B cell (primary cell): ENCODE data around the gene AP1S3. TPM values are rescaled to one million over a fixed set of nuclear protein-coding genes. Genes with fewer than 3 reads are reported as not detected.

Experiments used
- ATAC-seq: fragments of 200-7000 bp; cut with Tn5 transposase; one replicate; pipeline ENCODE4 v1.10.0; 2021; ENCODE audit warnings: low read depth, mild to moderate bottlenecking, moderate number of reproducible peaks, moderate library complexity
- CTCF ChIA-PET: fragments of 350-600 bp; sonication (Branson Sonifier 250); formaldehyde crosslinking; loops from one replicate; lab custom pipeline; 2021; ENCODE audit warnings: antibody characterized with exemption, inconsistent platforms; lab: Charles Lee
- POLR2A ChIA-PET: fragments of 350-600 bp; sonication (Branson Sonifier 250); formaldehyde crosslinking; loops from one replicate; lab custom pipeline; 2021; ENCODE audit warnings: antibody characterized with exemption; lab: Charles Lee
- DNase-seq: peaks from one replicate; pipeline ENCODE4 v3.0.0; 2013
- H2AFZ ChIP-seq: 2 replicates; pipeline ENCODE4 v1.6.1; 2012; ENCODE audit warnings: mild to moderate bottlenecking, low read depth, low read length; ENCODE audit not compliant: insufficient read depth, poor library complexity, severe bottlenecking
- H3K27ac ChIP-seq, 2 donors: 1 replicate in 1 of 2; 2 replicates in 1 of 2; pipeline ENCODE4 v1.5.1; 2012 to 2013; ENCODE audit warnings: low read length in 2 of 2, mild to moderate bottlenecking in 2 of 2, moderate library complexity in 1 of 2
- H3K27me3 ChIP-seq, 4 experiments: fragments of 200-600 bp in 1 of 4; sonication (generic) in 1 of 4; replicated peaks in 1 of 4; 1 replicate in 2 of 4; 2 replicates in 2 of 4; pipeline versions ENCODE4 v1.6.1 to v1.7.0; 2013 to 2016; ENCODE audit warnings: low read length in 3 of 4, mild to moderate bottlenecking in 2 of 4, mixed read lengths in 1 of 4, moderate library complexity in 1 of 4; ENCODE audit not compliant: insufficient read depth in 4 of 4, control insufficient read depth in 3 of 4; ENCODE audit errors: control extremely low read depth in 1 of 4
- H3K36me3 ChIP-seq, 2 experiments: replicated peaks in 1 of 2; 1 replicate in 1 of 2; 2 replicates in 1 of 2; pipeline versions ENCODE4 v1.6.1 to v1.7.1; 2013; ENCODE audit warnings: low read length in 1 of 2; ENCODE audit not compliant: insufficient read depth in 2 of 2, control insufficient read depth in 1 of 2; ENCODE audit errors: control extremely low read depth in 1 of 2, extremely low read depth in 1 of 2
- H3K4me1 ChIP-seq, 2 donors: fragments of 200-600 bp in 1 of 2; sonication (generic) in 1 of 2; 1 replicate in 1 of 2; 2 replicates in 1 of 2; pipeline versions ENCODE4 v1.5.1 to v1.6.1; 2013 to 2017; ENCODE audit warnings: low read length in 2 of 2; ENCODE audit not compliant: control insufficient read depth in 2 of 2, insufficient read depth in 2 of 2
- H3K4me2 ChIP-seq: replicated peaks from 2 replicates; pipeline ENCODE3; 2012; ENCODE audit warnings: mild to moderate bottlenecking, low read depth, low read length; ENCODE audit not compliant: poor library complexity, severe bottlenecking
- H3K4me3 ChIP-seq, 5 experiments: fragments of 200-600 bp in 1 of 5; sonication (generic) in 1 of 5; 1 replicate in 3 of 5; 2 replicates in 2 of 5; pipeline versions ENCODE4 v1.5.1 to v1.7.0; 2011 to 2016; ENCODE audit warnings: low read length in 4 of 5, mild to moderate bottlenecking in 4 of 5, low read depth in 2 of 5, control low read depth in 1 of 5, moderate library complexity in 1 of 5; ENCODE audit not compliant: insufficient read depth in 1 of 5; ENCODE audit errors: control extremely low read depth in 1 of 5, extremely low read depth in 1 of 5
- H3K79me2 ChIP-seq: fragments of 200-600 bp; sonication (generic); one replicate; pipeline ENCODE4 v1.6.0; 2016; ENCODE audit warnings: low read length; ENCODE audit not compliant: control insufficient read depth, insufficient read depth
- H3K9ac ChIP-seq: fragments of 200-600 bp; sonication (generic); 2 replicates; pipeline ENCODE4 v1.6.1; 2017; ENCODE audit warnings: mild to moderate bottlenecking, low read length, moderate library complexity
- H3K9me3 ChIP-seq, 3 donors: one replicate each; pipeline versions ENCODE4 v1.6.1 to v1.7.1; 2013; ENCODE audit warnings: low read length in 2 of 3; ENCODE audit not compliant: control insufficient read depth in 2 of 3, insufficient read depth in 1 of 3; ENCODE audit errors: control extremely low read depth in 1 of 3
- H4K20me1 ChIP-seq: 2 replicates; pipeline ENCODE4 v1.6.0; 2012; ENCODE audit warnings: mild to moderate bottlenecking, low read length; ENCODE audit not compliant: insufficient read depth, control insufficient read depth, poor library complexity, severe bottlenecking
- H3K27ac Mint-ChIP-seq: one replicate; pipeline ENCODE4 v1.8.0; 2021; ENCODE audit warnings: mixed read lengths
- H3K27me3 Mint-ChIP-seq: one replicate; pipeline ENCODE4 v1.8.0; 2021; ENCODE audit warnings: mixed read lengths
- H3K4me1 Mint-ChIP-seq: one replicate; pipeline ENCODE4 v1.8.0; 2021; ENCODE audit warnings: mixed read lengths
- H3K4me3 Mint-ChIP-seq: one replicate; pipeline ENCODE4 v1.8.0; 2021; ENCODE audit warnings: mixed read lengths
- H3K9me3 Mint-ChIP-seq: one replicate; pipeline ENCODE4 v1.8.0; 2022; ENCODE audit warnings: mixed read lengths; ENCODE audit not compliant: insufficient read depth
- EZH2 ChIP-seq: IDR thresholded peaks from 2 replicates; pipeline ENCODE4 v1.6.1; 2012; ENCODE audit warnings: borderline replicate concordance, low read depth, mild to moderate bottlenecking, moderate library complexity, low read length; ENCODE audit not compliant: insufficient read depth, poor library complexity, severe bottlenecking
- WGBS: methylation state at CpG from one replicate; pipeline ENCODE4 v1.1.5; 2013; ENCODE audit warnings: missing lambda C conversion rate; ENCODE audit not compliant: insufficient coverage; 5-methylcytosine and 5-hydroxymethylcytosine counted together
- intact Hi-C: fragments of 100-400 bp; cut with micrococcal nuclease; formaldehyde crosslinking; loops from one replicate; pipeline ENCODE4 v1.10.0; 2022
- polyA plus RNA-seq: library from polyadenylated mRNA; depleted of rRNA; stranded (reverse); fragments of >200 nt; gene quantifications from 2 replicates; pipeline ENCODE4 v1.2.3, GENCODE V29; 2012
- total RNA-seq, 2 donors: library from RNA; stranded (reverse); fragments of 120-200 nt in 1 of 2; gene quantifications; 1 replicate in 1 of 2; 2 replicates in 1 of 2; pipeline versions ENCODE4 v1.2.3 to v1.2.4, GENCODE V29; 2013 to 2022
- TF ChIP-seq, protein P1 (sequence below): fragments of 200-600 bp; IDR thresholded peaks from one replicate; pipeline ENCODE4 v1.8.0; 2022; ENCODE audit warnings: antibody characterized with exemption, mild to moderate bottlenecking

The AP1S3 gene
- total and polyA plus RNA-seq, 2 donors (not counting 1 experiment from before 2014, with no cell fraction given): 7.2 to 41.4 TPM

GRCh38 chr2:223779877-223780276 lies 57.5 kb downstream of the AP1S3 start:
- Histone ChIP-seq H3K4me2 (no peak overlapping the region), H2AFZ (no peak overlapping the region), H3K9ac (no peak overlapping the region), H3K36me3 (peaks cover 0 to 27% of the 10 kb centered on the region in 2 experiments), H3K27ac (no peak overlapping the region), H3K79me2 (peaks cover 46% of the 10 kb centered on the region), H4K20me1 (no peaks in the 10 kb centered on the region), H3K27me3 (no peaks in the 10 kb centered on the region), H3K4me1 (no peaks in the 10 kb centered on the region), H3K4me3 (no peak overlapping the region), H3K9me3 (no peaks in the 10 kb centered on the region)
- TF ChIP-seq EZH2: no peak
- TF ChIP-seq, protein P1, sequence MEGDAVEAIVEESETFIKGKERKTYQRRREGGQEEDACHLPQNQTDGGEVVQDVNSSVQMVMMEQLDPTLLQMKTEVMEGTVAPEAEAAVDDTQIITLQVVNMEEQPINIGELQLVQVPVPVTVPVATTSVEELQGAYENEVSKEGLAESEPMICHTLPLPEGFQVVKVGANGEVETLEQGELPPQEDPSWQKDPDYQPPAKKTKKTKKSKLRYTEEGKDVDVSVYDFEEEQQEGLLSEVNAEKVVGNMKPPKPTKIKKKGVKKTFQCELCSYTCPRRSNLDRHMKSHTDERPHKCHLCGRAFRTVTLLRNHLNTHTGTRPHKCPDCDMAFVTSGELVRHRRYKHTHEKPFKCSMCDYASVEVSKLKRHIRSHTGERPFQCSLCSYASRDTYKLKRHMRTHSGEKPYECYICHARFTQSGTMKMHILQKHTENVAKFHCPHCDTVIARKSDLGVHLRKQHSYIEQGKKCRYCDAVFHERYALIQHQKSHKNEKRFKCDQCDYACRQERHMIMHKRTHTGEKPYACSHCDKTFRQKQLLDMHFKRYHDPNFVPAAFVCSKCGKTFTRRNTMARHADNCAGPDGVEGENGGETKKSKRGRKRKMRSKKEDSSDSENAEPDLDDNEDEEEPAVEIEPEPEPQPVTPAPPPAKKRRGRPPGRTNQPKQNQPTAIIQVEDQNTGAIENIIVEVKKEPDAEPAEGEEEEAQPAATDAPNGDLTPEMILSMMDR: peak; percentile 67
- Mint-ChIP-seq H3K27me3 (no peaks in the 10 kb centered on the region), H3K4me3 (no peak overlapping the region), H3K9me3 (no peaks in the 10 kb centered on the region), H3K4me1 (peaks cover 8% of the 10 kb centered on the region), H3K27ac (peak overlapping the region; percentile 37)
- intact Hi-C loops: loop anchor here (1.0 to 10.0 kb wide), 4 partner anchors 57 to 177 kb away; partner anchors contain the start of genes AP1S3 and MRPL44
- DNase-seq (peak; percentile 79), ATAC-seq (peak; percentile 78)
- POLR2A ChIA-PET: interaction anchor here (0.8 kb wide), 1 partner anchor 165 kb away, joined by 5 read pairs; the partner anchor contains the start of gene WDFY1
- WGBS: 56% methylated on average over 5 of the region's 7 CpGs
- CTCF ChIA-PET: interaction anchor here (0.6 to 2.1 kb wide), 15 partner anchors 15 to 1253 kb away, joined by 3 to 6 read pairs (median 3); no protein-coding TSS in a partner anchor

- Mint-ChIP-seq H3K9me3 (no peaks in the 10 kb centered on the region), H3K27me3 (no peaks in the 10 kb centered on the region), H3K27ac (no peak overlapping the region), H3K4me1 (no peaks in the 10 kb centered on the region), H3K4me3 (no peak overlapping the region)
- ChIA-PET POLR2A (no interaction called here), CTCF (no interaction called here)
- Histone ChIP-seq H3K27ac (no peak overlapping the region), H3K27me3 (no peaks in the 10 kb centered on the region), H3K79me2 (peaks cover 2% of the 10 kb centered on the region), H3K4me2 (no peak overlapping the region), H3K4me3 (no peak overlapping the region), H3K36me3 (peaks cover 0 to 43% of the 10 kb centered on the region in 2 experiments), H3K9me3 (no peaks in the 10 kb centered on the region), H4K20me1 (no peaks in the 10 kb centered on the region), H3K4me1 (no peaks in the 10 kb centered on the region), H3K9ac (no peak overlapping the region), H2AFZ (no peak overlapping the region)
- DNase-seq (no peak), ATAC-seq (no peak)
- WGBS: no CpG with 5 or more reads among the region's 8 CpGs
- intact Hi-C loops: no loop called here
- no peak for TF ChIP-seq EZH2
- TF ChIP-seq, protein P1: no peak
These were observed 63.2 kb downstream of the AP1S3 start for GRCh38 chr2:223774193-223774592.
